ENCODE results near the gene SYMPK. TPM values are rescaled to one million over a fixed set of nuclear protein-coding genes. Genes with fewer than 3 reads are reported as not detected.

The SYMPK gene
- total RNA-seq, 1 donor from 2014 or later, result 18.3 TPM

DNA sequence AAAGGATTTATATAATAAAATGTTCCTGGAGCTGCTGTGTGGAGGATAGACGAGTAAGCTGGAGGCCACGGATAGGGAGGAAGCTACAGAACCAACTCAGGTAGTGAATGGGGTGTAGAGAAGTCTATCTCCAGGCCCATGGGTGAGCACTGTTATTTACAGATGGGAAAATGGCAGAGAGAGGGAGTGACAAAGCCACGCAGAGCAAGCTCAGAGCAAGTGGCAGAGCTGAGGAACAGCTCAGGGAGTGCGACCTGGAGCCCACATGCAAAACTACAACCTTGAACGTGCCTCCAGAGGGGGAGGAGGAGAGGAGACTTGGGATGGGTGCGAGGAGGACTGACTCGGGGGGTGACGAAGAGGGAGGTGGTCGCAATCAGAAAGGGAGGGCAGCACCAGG is 34.4 kb downstream of the SYMPK start:
- FAIRE-seq, result no peak

DNA sequence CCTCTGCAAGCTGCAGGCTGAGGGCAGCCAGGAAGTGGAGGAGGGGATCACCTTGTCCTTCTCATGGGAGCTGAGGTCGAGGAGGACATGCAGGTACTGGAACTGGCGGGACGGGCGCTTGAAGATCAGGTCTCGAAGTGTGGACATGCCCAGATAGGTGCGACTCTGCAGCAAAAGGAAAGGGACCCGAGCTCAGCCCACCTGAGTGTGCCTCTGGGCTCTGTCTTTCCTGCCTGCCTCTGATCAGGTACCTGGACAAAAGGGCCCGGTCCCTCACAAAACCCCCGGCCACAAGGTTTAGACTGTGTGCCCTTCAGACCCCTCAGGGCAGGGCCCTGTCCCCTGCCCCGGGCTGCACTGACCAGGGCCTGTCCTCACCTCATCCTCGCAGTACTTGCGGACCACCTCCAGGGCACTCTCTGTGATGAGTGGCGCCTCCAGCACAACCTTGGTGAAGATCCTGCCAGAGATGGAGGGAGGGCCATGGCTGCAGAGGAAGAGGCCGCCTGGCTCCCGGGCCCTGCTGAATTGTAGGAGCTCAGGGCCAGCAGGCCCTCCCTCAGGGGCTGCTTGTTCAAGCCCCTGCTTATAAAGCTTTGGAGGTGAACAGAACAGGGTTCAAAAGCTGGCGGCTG is 35.4 kb downstream of the SYMPK start:
- DNase-seq (ENCODE audit: low spot score in 2 of 2), result no peak
- no peak for FAIRE-seq

More for the DNA sequence above, 34.4 kb downstream of the SYMPK start:
- DNase-seq (ENCODE audit: low spot score in 2 of 2), result no peak

DNA sequence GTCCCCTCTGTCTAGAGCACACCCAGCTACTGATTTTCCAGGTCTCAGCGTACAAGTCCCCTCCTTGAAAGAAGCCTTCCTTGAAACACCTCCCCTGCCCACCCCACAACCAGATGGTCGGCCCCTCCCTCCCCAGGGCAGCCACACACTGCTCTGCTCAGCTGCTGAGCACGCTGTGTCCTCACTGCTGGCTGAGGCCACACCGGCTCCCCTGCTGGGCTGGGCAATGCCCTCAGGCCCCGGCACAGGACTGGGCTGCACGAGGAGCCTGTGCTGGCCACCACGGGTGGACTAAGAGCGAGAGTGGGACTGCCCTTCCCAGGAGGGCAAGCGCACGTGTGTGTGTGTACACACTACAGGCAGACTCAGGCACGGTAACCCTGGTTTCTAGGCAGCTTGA is 36.0 kb downstream of the SYMPK start:
- DNase-seq (ENCODE audit: low spot score in 2 of 2), result no peak
- FAIRE-seq, result no peak

DNA sequence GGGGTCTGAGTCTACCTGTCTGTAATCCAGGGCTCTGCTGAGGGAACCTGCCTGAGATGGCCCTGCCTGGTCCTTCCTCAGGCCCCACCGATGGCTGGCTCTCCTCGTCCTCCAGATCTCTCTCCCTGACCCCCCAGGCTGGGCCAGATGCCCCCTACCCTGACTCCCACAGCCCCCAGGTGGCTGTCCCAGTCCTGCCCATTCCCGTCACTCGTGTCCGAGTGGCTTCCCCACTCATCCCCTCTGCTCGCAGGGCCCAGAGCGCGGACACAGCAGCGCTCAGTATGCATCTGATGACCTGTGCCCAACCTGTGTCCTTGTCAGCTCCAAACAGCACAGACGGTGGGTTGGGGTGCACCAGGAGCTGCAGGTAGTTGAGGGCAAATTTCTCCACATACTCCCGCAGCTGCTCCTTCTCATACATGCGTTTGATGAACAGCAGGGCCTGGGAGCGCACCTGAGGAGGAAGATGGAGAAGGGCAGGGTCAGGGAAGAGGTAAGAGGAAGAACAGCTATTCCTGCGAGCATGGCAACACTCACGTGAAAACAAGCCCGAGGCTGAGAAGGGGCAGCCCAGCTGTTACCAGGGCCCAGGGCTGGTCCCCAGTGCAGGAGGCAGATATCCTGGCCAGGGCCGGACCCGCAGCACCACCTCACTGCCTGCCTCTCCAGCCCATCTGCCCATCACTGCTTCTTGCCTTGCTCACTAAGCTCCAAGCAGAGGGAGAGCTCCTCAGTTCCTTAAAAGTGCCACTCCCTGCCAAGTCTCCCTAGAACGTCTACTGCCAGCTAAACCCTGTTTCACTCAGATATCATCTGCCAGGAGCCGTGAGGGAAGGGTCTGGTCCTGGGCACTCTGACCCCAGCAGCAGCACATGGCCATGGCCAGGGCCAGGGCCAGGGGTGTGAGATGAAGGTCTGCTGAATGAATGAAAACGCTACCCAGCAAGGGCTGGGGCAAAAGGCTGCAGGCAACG is 36.7 kb downstream of the SYMPK start:
- FAIRE-seq (no peak), DNase-seq (ENCODE audit: low spot score in 2 of 2) (no peak)

DNA sequence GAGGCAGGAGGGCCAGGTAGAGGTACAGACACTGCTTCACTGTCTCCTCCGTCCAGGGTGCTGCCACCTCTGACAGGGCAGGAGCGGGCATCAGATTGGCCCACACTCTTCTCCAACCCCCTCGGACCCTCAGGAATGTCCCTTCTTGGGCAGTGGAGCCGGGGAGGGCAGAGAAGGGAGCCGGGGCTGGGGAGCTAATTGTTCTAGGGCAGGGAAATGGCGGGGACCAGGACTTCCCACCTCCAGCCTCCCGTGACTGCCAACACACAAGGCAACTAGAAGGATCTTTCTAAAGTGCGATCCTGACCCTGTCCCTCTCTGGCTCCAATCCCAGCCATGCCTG is 37.7 kb downstream of the SYMPK start:
- no peak for DNase-seq (ENCODE audit: low spot score in 2 of 2)
- FAIRE-seq, result no peak

DNA sequence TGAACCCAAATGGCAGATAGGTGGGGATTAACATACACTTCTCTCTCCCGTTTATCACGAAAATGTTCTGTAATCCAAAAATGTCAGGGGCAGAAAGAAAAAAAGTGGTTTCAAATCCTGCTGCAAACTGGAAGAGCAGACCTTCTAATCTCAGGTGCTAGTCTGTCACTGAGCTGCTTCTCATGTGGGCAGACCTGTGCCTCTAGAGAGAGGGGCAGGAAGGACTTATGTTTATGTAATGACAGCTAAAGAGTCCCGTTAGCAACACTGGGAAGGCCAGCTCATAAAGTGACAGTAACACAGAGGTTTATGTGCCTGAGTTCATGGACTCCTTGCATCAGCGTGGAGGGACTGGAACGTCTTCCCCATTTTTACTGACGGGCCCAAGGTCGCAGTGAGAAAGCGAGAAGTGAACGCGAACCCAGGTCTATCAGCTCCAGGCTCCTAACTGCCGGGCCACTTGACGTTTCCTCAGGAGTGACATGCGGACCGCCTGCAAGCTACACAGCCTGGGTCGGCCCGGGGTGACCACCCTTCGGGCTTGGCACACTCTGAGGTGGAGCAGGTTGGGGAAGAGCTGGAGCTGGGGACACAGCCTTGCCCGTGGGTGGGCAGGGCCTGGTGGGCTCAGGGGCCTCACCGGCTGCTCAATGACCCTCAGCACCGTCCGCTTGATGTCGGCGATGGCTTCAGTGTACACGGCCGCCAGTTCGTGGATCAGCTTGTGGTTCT is 38.2 kb downstream of the SYMPK start:
- DNase-seq (ENCODE audit: low spot score in 2 of 2), result no peak
- FAIRE-seq, result no peak

DNA sequence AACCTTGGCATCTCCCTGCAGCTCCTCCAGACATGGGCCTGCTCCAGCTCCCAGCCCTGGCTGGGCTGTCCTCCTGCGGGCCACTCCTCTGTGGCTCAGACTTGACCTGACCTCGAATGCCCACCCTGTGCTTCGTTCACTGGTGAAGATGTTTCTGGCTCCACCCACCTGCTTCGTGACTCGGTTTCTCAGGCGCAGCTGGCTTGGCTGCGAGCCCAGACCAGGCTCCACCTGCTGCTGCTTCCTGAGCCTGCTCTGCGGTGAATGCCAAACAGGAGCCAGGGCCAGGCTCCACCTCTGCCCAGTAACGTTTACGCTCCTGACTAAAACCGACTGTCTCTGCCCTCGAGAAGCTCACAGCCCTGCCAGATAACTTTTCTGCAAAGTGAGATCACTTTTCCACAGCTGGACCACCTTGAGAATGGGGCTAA is 38.9 kb downstream of the SYMPK start:
- peak in 1 of 2 donors; percentile 71 for DNase-seq (ENCODE audit: low spot score in 2 of 2)
- no peak for FAIRE-seq

DNA sequence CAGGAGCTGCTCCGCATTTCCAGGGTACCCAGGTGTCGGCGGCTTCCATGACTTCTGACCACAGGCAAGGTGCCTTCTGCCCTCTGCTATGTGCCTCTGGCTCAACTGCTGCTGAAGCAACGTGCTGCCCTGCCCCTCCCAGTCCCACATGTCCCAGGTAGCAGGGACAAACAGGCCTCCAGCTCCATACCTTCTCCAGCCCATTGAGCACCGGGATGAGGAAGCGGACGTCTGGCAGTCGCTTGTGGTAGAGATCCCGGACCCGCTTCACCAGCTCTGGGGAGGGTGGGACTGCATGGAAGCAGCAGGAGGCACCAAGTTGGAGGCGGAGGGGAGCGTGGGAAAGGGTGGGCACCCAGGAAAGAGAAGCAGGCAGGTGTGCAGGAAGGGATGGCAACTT is 39.8 kb downstream of the SYMPK start:
- FAIRE-seq (no peak), DNase-seq (ENCODE audit: low spot score in 2 of 2) (no peak)

DNA sequence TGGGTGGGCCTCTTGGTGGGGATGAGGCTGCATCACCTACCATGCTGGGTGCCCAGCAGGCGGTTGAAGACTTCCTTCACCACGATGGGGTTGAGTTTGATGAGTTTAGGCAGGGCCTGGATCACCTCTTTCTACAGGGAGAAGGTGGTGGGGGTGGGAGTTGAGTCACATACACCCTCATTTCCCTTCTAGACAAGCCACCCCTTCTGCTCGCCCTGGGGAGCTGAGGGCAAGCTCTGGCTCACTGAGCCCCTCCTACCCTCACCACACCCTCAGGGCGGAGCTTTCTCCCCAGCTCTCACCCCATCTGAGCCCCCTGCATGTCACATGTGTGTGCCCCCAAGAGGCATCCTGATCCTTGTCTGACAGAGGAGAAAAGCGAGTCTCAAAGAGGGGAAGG is 40.2 kb downstream of the SYMPK start:
- DNase-seq (ENCODE audit: low spot score in 2 of 2) (no peak), FAIRE-seq (no peak)

DNA sequence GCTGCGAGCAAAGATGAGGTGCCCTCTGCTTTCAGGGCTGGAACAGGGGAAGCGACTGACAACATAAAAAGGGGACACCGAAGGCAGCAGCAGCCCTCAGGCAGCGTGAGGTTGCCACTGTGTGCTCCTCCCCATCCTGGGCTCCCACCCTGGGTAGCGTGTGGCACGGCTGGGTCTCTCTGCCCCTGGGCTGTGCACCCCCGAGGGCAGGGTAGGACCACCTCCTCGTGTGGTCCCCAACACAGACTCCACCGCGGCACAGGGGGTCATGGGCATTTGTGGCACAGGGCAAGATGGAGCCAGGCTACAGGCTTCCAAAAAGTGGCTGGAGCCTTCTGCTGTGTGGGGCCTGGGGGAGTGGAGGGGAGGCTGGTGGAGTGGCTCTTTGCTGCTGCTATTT is 41.4 kb downstream of the SYMPK start:
- FAIRE-seq (no peak), DNase-seq (ENCODE audit: low spot score in 2 of 2) (no peak)

DNA sequence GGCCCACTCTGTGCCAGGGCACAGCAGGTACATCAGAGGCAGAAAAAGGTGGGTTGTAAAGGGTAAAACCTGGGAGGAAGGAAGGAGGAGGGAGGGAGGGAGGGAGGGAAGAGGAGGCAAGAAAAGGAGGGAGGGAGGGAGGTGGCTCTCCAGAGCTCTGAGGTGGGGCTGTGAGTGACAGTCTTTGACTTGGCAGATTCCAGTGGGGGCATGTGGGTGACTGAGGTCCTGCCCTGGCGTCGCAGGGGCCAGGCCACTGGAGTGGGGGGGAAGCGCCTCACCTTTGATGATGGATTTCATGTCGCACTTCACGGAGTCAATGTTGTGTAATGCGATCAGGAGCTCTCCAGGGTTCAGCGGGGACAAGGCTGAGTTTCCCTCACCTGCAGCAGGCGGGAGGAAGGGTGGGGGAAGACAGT is 41.8 kb downstream of the SYMPK start:
- DNase-seq (ENCODE audit: low spot score in 2 of 2) (no peak), FAIRE-seq (no peak)

DNA sequence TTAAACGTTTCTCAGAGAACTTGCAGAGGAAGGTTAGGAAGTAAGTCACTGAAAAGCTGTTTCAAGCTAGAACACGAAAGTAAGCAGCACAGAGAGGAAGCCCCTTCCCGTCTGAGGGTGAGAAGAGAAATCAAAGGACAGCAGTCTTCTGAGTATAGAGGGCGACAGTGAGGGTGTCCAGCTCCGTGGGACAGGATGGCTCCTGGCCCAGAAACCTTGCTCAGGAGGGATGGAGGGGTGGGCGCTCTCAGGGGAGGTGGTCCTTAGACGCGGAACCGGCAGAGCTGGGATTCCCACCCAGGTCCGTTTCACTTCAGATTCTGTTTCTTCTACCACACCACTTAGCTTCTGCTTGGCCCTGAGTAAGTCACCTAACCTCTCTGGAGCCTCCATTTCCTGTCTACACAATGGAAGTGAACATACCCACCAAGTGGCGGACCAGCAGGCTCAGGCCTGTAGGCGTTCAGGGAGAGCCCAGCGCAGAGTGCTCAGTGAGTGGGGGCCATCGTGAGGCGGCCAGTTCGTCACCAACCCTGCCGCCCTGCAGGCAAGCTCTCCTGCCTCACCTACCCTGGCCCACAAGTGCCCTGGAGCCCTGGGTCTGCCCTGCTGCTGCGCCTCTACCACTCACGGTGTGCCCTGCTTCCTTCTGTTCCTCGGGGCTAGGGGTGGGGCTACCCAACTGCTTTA is 42.4 kb downstream of the SYMPK start:
- DNase-seq (ENCODE audit: low spot score in 2 of 2) (no peak), FAIRE-seq (no peak)

DNA sequence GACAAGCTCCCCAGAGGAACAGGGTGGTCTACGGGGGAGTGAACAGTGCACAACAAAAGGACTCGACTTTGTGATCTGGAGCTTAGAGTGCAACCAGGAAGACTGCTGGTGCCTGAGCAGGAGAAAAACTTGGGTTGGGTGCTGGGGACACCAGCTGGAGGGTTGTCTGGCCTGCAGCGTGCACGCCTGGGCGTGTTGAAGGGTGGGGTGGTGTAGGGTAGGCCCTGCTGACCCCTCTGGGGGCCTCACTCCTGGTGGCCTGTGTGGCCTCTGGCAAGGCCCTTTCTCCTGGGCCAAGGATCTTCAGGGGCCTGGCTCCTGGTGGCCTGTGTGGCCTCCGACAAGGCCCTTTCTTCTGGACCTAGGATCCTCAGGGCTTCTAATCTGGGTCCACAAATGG is 43.2 kb downstream of the SYMPK start:
- FAIRE-seq, result no peak
- DNase-seq (ENCODE audit: low spot score in 2 of 2), result no peak

DNA sequence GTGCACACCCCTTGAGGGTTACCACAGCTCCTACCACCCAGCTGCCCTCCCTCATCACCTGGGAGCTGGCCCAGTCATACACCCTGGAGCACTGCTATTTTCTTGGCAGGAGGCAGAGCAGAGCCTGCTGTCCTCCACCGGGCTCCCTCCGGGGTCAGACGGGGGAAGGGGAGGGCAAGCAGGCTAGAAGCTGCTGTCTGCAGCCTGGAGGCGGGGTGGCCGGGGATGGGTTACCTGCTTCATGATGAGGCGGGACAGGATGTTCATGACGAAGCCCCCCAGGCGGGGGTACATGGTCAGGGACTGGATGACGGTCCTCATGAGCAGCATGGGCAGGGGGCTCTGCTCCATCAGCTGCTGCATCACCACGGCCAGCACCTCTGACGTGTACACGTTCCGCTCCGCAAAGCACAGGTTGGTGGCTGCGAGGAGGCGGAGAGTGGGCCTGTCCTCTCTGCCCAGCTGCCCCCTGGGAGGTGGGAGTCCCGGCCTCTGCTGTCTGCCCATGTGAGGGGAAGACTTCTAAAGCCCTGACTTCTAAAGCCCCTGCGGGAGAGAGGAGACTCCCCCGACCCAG is 45.1 kb downstream of the SYMPK start:
- no peak for FAIRE-seq
- no peak for DNase-seq (ENCODE audit: low spot score in 2 of 2)

DNA sequence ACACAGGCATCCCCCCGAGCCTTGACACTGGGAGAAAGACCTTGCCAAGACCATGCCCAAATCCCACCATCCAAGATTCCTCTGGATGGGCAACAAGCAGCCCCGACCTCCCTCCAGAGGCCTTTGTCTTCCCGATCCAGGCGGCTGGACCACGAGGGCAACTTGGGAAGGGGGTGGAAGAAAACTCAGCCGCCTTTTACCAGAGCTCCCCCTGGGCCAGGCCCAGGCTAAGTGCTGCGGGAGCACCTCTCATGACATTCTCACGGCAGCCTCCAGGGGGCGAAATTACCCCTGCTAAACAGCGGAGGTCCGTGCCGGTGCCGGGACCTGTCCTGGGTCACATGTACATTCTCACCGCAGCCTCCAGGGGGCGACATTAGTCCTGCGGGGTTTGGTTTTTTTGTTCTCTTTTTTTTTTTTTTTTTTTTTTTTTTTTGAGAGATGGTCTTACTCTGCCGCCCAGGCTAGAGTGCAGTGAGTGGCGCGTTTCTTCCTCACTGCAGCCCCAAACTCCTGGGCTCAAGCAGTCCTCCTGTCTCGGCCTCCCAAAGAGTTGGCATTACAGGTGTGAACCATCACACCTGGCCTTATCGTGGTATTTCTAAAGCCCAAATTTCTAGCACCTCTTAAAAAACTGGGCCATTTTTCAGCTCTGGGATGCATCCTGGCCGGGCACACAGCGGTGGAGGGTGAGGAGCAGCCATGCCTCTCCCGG is 45.8 kb downstream of the SYMPK start:
- DNase-seq (ENCODE audit: low spot score in 2 of 2) (peak; percentile 87 to 98), FAIRE-seq (no peak)

DNA sequence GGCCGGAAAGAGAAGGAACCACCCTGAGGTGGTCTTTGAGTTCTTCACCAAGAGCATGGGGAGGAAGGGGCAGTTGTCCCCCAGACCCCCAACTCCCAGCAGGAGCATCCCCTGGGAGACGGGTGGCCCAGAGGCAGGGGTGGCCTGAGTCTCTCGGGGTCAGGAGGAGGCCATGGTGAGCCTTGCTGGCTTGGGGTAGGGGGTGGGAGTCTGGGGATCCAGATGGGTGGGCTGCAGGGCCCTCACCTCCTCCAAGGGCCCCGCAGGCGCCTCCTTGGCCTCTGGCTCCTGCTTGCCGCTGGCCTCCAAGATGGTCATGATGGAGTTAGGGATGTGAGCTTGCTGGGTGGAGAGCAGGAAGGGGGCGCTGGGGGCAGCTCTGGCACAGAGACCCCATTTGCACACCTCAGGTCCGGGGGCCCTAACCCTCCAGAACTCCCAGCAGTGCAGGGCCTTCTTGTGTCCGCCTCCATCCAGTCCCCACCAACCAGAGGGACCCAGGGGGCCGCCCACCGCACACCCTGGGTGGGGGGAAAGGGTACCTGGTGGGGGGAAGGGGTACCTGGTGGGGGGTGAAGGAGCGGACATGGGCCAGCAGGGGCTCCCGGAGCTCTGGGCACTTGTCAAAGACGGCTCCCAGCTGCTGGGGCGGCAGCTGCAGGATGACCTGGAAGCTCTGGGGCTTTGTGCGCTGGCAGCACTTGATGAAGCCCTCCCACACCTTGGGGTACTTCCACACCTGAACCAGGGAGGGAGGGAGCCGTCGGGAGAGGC is 46.5 kb downstream of the SYMPK start:
- DNase-seq (ENCODE audit: low spot score in 2 of 2), result no peak
- no peak for FAIRE-seq

DNA sequence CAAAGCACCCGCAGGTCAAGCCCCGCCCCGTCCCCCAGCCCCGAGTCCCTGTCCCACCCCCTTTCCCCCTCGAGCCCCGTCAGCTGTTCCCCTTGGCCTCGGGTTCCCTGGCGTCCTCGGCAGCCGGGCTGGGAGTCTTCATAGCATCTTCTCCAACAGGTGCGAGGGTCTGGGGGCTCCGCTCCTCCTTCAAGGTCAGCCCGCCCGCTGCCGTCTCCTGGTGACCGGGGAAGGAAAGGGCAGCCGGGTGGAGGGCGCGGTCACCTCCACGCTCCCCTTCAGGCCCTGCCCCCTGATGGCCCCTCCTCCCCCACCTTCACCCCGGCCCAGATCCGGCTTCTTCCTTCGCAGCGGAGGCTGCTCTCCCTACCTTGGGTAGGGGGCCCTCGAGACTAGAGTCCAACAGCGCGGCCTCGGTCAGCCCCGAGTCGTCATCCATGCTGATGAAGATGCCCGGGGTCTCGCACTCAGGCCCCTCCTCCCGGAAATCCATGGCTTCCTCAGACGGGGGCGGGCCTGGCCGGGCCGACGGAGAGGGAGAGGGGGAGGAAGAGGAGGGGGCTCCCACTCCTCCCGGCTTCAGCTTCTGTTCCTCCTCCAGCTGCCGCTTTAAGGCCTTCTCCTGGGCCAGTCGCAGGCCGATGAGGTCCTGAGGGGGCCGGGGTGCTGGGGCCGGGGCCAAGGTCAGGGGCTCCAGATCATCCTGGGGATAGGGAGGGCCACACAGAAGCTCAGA is 47.3 kb downstream of the SYMPK start:
- FAIRE-seq, result no peak
- no peak for DNase-seq (ENCODE audit: low spot score in 2 of 2)

DNA sequence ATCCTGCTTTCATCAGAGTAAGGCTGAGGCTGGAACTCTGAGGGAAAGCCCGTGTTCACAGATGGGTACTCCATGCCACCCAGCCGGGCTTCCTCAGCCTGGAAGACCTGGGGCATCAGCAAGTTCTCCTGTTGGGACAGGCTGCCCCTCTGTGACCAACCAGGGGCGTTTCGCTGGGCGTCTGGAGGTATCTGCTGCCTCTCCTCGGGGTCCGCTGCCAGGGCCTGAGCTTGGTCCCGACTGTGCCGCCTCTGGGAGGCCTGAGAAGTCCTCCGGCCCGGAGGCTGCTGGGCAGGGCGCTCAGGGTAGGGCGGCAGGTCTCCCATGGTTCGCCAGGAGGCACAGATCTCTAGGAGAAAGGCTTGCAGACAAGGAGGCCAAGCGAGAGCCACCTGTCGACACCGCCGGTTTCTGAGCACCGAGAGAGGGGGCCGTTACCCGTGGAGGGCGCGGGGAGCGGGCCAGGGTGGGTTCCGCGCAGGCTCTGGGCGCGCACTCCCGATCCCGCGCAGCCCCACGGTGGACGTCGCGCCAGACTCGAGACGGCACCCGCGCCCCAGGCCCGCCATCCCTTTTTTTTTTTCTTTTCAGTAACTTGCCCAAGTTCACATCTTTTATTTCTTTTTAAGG is 48.0 kb downstream of the SYMPK start, which contains the start of gene RSPH6A:
Gene RSPH6A, minus strand, starts transcription at position 458 of the 630 bp plus-strand sequence. Its CDS starts 132 bp downstream, at position 326.
- no peak for FAIRE-seq
- DNase-seq (ENCODE audit: low spot score in 2 of 2), result no peak

Measured in frontal cortex (tissue), 4 donors.